T1000 (cell line): ENCODE data around the gene ITM2C.

Experiments used
- DNase-seq: peaks from one replicate; lab custom pipeline; 2025; ENCODE audit warnings: mixed read lengths; lab: John Stamatoyannopoulos, UW

The ITM2C gene, protein sequence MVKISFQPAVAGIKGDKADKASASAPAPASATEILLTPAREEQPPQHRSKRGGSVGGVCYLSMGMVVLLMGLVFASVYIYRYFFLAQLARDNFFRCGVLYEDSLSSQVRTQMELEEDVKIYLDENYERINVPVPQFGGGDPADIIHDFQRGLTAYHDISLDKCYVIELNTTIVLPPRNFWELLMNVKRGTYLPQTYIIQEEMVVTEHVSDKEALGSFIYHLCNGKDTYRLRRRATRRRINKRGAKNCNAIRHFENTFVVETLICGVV

GRCh38 chr2:230864605-230865306 lies at the start of gene ITM2C:
ITM2C (plus strand) TSS chr2:230864942; CDS start chr2:230865026, 84 bp downstream.
- DNase-seq = peak; percentile 64

DNA sequence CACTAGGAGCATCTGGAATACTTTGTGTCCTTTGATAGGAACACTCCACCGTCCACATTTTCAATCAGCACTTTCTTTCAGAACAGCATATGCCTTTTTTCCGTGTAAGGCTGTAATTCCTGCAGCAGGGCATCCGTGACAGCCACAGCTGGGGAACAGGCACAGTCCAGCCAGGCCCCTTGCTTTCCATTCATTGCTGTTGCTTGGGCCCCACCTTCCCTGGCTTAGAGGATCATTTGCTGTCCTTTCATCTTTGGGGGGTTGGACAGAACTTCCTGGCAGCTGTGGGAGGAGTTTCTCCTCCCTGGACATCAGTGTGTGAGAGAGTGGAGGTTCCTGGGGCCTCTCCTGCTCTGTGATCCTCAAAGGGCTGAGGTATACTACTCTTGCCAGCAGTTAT lies 49.7 kb upstream of the ITM2C start:
- no peak for DNase-seq

- DNase-seq = no peak
These were observed 48.0 kb upstream of the ITM2C start for GRCh38 chr2:230816735-230817134.

- no peak for DNase-seq
These were observed 45.3 kb upstream of the ITM2C start for GRCh38 chr2:230819433-230819832.

GRCh38 chr2:230821261-230821990 lies 43.3 kb upstream of the ITM2C start:
- no peak for DNase-seq

GRCh38 chr2:230821991-230822520 lies 42.7 kb upstream of the ITM2C start:
- no peak for DNase-seq

GRCh38 chr2:230823264-230823964 lies 41.3 kb upstream of the ITM2C start:
- DNase-seq = no peak

DNA sequence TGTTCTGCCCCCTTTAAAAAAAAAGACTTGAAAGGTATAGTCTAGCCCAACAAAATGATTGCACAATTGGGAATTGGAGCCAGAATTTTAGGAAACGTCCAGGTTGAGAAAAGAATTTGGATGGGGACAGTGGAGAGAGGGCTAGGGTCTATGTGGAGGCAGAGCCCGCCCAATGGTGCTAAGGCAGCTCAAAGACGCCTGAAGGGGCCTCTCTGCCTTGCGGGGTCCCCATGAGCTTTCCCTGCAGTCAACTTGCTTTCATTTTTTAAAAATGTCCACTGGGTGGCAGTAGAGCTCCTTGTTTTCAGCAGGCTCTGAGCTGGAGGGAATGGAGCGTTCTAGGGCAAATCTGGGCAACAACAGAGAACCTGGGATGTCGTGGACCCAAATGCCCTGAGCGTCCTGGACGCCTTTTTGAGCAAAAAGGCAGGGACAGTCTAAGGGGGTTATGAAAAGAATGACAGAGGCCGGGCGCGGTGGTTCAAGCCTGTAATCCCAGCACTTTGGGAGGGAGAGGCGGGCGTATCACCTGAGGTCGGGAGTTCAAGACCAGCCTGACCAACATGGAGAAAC lies 40.2 kb upstream of the ITM2C start:
- DNase-seq = peak; percentile 49

- no peak for DNase-seq
These were observed 39.4 kb upstream of the ITM2C start for GRCh38 chr2:230825354-230825753.

DNA sequence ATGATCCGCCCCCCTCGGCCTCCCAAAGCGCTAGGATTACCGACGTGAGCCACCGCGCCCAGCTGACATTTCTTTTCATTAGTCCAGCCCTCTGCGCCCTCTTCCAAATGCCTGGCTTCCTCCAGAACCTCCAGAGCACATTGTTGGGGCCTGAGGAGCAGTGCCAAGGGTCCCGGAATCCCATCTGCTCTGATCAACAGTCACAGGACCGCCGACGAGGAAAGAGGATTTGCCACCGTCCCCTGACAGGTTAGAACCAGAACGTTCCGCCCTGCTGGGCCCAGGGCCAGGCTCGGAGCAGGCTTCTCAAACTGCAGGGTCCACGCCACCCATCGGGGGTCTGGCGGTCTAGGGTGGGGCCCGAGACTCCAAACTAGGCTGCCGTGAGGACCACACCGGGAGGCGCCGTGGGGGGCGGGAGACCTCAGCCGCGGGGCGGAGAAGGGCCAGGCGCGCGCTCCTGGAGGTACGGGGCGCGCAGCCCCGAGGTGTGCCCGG lies 36.9 kb upstream of the ITM2C start:
- DNase-seq = no peak

DNA sequence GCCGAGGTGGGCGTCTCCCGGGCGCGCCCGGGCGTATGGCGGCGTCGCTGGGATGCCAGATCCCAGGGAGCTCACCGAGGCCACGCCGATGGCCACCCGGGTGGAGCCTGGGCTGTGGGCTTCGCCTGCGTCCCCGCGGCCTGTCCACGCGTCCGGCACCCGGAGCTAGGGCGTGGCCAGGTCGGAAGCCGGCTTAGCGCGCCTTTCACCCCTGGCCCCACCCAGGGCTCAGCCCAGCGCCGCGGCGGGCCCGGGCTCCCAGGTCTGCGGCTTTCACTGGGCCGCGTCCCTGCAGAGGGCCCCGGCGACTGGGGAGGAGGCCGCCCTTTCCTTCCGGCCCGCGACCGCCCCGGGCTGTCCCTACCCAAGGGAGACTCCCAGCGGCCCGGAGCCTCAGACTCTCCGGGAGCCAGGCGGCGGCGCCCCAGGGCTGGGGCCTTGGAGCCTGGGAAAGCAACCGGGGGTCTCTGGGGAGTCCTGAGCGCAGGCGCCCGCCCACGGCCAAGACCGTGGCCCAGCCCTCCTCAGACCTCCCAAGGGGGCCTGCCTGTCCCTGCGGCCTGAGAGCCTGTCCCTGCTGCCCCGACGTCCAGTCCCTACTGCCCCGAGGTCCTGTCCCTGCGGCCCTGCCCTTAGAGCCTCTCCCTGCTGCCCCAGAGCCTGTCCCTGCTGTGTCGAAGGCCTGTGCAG lies 36.3 kb upstream of the ITM2C start:
- no peak for DNase-seq

- DNase-seq = no peak
These were observed 35.4 kb upstream of the ITM2C start for GRCh38 chr2:230829293-230829692.

DNA sequence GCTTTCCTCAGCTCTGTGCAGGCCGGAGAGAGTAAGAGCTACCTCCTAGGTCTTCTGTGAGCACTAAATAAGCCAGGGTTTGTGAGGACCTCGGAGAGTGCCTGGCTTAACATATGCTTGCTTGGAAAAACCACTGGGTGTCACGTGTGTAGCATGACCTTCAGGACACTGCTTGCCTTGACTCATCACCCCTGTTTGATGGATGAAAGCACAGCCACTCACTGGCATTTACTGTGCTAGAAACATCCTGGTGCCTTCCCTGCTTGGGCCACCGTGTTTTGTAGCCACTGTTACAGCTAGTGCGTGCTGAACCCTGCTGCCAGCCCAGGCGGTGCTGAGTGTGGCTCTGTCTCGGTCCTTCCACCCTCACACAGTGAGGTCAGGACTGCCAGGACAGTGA lies 34.8 kb upstream of the ITM2C start:
- DNase-seq = peak; percentile 9

GRCh38 chr2:230830428-230830827 lies 34.3 kb upstream of the ITM2C start:
- DNase-seq = no peak

GRCh38 chr2:230840301-230840700 lies 24.4 kb upstream of the ITM2C start:
- no peak for DNase-seq

DNA sequence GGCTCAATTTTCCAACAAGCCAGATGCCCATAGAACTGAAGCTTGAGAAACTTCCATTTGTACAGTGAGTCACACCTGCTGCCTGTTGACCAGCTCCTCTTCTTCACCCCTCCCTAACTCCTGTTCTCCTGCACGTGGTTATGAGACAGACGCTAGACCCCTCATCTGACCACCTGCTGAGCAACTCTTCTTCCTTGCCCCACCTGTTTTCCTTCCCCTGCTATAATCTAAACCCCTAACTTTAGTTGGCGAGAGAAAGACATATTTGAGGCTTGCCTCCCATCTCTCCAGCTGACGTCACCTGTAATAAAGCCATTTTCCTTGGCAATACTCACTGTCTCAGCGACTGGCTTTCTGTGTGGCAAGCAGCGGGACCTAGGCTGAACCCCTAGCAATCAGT lies 22.3 kb upstream of the ITM2C start:
- no peak for DNase-seq

DNA sequence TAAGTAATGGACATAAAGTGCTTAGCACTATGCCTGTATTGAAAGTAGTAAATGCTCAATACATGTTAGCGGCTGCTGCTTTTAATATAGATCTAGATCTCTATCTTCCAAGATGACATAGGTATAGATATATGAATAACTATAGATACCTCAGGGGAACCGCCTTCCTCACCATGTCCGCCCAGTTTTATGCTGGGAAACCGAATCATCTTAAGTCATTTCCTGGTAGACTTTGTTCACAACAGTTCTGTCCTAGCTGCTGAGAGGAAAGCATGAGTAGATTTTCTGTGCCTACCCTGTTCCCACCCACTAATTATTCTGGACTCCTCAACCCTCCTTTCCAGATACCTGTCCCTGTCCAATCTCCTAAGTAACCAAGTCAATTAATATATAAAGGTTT lies 21.6 kb upstream of the ITM2C start:
- no peak for DNase-seq

GRCh38 chr2:230846360-230846759 lies 18.4 kb upstream of the ITM2C start:
- DNase-seq = no peak

- peak; percentile 27 for DNase-seq
These were observed 16.8 kb upstream of the ITM2C start for GRCh38 chr2:230847883-230848388.

- DNase-seq = no peak
These were observed 14.9 kb upstream of the ITM2C start for GRCh38 chr2:230849633-230850357.
